GF-D8 (cell line): ENCODE measurements around the gene CST6.
"Not testable (repeated sequence)": the region's sequence is repeated elsewhere in the genome, so short reads cannot be mapped to it uniquely, and the experiment has no call there.

ENCODE experiments used
- DNase-seq: peaks from one replicate; lab custom pipeline; 2025; lab: John Stamatoyannopoulos, UW

Gene CST6

DNA sequence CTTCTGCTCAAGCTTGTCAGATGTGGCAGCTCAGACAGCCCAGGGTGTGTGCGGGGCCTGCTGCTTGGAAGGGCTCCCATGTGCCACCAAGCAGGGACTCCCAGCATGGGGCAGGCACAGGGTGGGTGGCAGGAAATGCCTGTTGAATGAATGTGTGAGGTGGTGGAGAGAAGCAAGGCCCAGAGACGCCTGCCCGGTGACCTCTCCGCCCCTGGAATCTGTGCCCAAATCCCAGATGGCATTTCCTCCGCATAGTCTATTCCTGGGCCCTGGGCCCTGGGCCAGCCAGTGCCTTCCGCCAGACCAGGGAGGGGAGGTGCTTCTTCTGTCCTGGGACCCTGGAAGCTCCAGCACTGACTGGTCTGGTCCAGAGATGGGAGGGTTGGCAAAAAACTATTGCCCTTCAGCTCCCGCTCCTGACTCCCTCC lies 3.7 kb downstream of the CST6 start:
- DNase-seq = no peak

DNA sequence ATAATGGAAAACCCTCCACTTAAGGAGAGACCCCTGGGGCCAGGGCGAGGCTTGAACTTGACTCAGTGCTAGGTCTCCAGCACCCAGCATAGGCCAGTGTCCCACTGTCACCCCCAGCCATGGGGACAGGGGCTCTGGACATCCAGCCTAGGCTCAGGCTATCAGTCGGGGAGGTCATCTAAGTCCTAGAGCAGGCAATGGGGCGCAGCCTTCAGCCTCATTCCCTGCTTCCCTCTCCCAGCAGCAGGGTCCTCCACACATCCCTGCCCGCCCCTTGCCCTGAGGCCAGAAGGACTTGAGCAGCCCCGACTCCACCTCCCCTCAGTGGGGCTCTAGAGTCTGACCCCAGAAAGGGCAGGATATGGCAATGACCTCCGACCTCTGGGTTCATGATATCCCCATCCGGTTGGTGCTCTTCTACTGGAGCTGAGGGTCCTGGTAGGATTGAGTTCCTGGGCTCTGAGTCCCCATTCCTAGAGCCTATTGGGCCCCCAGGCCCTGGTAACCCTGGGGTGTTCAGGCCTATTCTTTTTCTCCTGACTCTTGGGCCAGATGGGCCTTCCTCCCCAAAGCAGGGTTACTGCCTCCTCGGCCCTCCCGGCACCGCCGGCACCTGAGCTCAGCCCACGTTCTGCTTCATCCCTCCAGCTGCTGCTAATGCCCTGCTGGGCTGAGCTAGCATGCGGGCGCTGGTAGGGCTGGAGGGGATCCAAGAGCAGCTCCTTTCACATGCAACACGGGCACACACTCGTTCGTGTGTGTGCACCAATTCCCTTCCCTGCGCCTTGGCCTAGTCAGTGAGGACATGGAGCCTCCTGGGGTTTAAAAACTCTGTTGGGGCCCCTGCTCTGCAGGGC lies 4.4 kb downstream of the CST6 start:
- DNase-seq = no peak

DNA sequence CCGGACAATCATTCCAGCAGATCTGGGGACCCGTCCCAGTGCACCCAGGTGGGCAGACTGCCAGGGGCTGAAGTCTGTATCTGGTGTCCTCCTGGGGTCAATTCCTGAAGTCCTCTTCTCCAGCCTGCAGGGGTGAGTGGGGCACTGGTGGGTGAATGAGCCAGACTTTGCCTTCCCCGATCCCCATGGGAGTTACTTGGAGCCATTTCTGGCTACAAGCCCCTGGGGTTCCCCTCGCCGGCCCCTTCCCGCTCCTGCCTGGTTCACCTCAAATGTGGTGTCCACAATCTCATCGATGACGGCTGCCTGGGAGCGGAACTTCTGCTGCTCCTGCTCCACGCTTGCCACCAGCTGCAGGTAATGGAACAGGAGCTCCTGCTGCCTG lies 5.0 kb downstream of the CST6 start:
- DNase-seq = no peak

DNA sequence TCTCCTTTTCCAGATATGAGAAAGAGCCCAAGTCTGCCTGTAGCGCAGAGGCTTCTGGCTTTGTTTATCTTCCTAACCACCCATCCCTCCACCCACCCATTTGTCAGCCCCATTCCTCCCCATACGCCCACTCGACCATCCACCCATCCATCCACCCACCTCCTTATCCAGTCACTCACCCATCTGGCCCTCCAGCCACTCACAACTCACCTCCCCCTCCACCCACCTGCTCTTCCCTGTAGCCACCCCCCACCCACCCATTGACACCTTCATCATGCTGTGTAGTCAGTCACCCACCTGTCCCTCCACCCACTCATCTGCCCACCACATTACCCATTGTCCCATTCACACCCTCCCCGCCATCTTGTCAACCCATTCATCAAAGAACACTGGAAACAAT lies 5.5 kb downstream of the CST6 start:
- DNase-seq = no peak

DNA sequence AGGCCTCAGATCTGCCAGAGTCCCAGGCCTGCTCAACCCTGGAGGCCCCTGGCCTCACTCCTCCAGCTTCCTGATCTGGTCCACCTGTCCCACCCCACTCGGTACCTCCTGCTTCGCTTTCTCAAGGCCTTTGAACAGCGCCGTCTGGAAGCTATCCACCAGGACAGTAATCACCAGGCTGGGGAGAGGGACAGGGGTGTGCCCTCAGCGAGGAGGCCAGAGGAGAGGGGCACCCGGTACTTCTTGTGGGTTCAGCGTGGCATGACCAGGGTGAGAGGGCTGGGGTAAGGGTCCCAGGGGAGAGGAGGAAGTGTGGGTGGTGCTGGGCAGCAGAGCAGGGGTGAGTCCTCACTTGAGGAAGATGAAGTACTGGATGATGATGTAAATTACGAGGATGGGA lies 8.4 kb downstream of the CST6 start:
- DNase-seq = no peak

DNA sequence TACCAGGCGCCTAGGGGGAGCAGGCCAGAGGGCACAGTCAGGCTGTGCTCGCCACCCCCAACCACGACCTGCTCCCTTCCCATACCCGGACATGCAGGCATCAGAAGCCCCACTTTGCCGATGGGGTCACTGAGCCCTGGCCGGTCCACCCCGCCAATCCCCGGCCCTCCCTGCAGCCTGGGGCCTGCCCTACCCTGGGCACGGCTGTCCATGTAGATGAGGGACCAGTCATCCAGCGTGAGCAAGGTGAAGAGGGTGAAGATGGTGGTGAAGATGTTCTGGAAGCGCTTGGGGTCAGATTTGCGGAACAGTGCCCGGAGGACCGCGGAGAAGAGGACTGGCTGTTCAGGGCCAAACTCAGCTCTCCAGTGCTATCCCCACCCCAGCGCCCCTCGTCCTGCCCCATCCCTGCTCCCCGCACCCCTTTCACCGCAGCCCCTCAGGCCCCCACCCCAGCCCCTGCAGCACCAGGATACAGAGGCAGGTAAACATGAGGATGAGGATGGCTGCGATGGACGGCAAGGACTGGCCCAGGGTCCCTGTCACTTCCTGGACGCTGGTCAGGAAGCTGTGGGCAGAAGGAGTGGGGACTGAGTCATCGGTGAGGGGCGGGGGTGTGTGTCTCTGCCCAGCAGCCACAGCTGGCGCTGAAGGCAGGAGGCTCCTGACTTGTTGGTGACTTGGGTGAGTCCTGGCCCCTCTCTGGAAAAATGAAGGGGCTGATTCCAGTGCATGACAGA lies 9.0 kb downstream of the CST6 start:
- no peak for DNase-seq

DNA sequence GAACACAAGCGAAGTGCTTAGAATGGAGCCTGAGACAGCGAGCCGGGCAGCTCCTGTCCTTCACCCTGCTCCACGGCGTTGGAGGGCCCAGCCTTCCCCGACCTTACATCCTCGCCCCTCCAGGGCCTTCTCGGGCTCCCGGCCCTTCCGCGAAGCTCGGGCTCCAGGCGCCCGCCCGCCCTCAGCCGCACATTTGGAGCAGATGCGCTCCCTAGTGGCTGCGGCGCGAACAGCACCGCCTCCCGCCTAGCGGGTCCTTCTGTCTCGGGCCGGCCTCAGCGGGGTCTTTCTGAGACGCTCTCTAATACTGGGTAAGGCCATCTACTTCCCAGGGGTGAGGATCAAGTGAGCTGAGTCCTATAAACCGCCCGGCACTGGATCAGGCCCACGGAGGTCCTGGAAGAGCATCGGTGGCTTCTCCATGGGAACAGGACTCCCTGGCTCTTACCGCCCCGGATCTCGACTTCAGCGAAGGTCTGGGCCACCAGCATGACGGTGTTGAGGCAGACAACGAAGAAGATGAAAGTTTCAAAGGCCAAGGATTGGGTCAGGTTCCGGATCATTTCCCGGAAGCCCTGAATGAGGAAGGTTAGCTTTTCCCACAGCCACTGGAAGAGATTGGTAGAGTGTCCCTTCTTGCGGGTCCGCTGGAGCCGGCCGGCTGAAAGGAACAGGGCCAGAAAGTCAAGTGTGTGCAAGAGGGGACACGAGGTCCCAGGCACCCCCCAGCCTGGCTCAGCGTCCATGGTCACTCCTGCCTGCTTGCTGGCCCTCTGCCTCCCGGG lies 10.8 kb downstream of the CST6 start:
- no peak for DNase-seq

DNA sequence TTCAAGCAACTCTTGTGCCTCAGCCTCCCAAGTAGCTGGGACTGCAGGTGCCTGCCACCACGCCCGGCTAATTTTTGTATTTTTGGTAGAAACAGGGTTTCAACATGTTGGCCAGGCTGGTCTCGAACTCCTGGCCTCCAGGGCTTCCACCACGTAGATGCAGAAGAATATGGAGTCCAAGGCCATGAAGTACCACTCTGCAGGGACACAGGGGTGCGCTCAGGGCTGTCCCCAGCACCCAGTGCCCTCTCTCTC lies 11.3 kb downstream of the CST6 start:
- DNase-seq = not testable (repeated sequence)

DNA sequence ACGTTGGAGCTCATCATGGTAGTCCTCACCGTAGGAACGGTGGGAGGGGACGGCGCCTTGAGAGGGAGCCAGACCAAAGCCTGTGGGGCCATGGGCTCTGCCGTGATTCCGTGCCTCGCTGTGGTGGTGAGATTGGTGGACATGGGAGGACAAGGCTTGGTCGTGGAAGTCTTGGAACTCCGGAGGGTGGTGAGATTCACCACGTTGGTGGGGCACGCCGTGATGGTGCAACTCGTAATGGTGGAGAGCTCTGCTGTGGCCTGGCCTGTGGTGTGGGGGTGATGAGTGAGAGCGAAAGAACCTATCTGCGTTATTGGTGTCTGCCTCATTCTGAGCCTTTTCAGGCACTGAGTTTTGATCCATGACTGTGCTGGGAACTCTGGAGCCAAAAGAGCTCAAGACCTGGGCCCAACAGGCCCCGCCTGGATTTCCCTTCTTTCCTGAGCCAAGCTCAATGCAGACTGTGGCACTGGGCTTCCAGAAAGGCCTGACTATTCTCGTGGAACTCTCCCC lies 14.3 kb downstream of the CST6 start, which contains the start of gene CATSPER1:
TSS of gene CATSPER1 (minus strand) at position 463 of the 513 bp plus-strand sequence. CDS start at position 363, 100 bp downstream.
- DNase-seq = no peak

DNA sequence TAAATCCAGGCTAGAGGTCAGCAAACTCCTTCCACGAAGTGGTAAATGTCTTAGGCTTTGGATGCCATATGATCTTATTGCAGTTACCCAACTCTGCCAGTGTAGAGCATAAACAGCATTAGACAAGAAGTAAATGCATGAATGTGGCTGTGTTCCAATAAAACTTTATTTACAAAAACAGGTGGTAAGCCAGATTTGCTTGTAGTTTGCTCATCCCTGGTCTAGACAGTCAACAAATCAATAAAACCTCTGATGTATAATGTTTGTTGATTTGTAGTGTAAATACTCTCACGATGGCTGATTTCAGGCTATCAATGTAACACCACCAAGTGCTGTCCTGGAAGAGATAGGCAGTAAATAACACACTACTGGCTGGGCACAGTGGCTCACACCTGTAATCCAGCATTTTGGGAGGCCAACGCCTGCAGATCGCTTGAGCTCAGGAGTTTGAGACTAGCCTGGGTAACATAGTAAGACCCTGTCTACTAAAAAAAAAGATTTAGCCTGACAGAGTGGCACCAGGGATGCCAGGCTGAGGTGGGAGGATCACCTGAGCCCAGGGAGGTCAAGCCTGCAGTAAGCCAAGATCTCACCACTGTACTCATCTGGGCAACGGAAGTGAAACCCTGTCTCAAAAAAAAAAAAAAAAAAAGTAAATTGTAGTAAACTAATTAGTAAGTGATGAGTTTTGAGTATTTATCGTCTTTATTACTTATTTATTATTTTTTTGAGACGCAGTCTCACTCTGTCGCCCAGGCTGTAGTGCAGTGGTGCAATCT lies 21.3 kb downstream of the CST6 start:
- DNase-seq = no peak

DNA sequence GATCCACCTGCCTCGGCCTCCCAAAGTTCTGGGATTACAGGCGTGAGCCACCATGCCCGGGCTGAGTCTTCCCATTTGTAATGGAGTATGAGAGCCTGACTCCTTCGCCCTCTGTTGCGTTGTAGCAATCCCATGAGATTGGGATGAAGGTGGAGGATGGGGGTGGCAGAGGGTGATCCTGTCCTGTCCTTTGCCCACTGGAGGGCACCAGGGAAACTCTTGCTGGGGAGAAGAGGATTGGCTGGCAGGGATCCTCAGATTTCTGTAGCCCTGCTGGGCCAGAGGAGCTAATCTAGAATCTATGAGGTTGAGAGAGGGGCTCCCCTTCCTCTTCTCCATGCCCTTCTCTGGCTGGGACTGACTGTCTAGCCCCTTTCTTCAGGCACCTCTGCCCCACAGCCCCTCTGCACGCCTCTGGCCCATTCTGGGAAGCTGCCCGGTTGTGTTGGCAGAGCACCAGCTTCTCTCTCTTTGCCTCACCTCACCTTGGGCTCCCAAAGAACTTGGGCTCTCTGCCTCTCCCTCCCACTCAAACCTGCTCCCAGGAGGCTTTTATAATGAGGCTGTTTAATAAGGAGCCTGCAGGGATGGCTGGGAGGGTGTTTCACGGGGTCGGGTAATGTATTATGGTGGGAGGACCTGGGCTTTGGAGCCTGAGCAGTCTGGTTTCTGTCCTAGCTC lies 24.0 kb downstream of the CST6 start:
- DNase-seq = no peak

DNA sequence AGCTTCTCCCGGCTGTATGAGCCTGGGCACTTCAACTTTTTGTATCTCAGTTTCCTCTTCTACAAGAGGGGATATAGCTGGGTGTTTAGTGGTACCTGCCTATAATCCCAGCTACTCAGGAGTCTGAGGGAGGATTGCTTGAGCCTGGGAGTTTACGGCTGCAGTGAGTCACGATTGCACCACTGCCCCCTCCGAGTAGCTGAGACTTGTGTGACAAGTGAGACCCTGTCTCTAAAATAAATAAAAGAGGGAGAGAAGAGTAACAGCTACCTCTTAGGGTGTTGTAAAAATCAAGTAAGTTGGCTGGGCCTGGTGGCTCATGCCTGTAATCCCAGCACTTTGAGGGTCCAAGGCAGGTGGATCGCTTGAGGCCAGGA lies 24.5 kb downstream of the CST6 start:
- no peak for DNase-seq

DNA sequence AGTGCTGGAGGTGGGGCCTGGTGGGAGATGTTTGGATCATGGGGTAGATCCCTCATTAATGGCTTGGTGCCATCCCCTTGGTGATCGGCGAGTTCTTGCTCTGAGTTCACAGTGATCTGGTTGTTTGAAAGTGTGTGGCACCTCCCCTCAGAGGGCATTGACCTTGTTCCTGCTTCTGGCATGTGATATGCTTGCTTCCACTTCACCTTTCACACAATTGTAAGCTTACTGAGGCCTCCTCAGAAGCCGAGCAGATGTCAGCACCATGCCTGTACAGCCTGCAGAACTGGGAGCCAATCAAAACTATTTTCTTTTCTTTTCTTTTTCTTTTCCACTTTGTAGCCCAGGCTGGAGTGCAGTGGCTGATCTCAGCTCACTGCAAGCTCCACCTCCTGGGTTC lies 25.5 kb downstream of the CST6 start:
- no peak for DNase-seq

DNA sequence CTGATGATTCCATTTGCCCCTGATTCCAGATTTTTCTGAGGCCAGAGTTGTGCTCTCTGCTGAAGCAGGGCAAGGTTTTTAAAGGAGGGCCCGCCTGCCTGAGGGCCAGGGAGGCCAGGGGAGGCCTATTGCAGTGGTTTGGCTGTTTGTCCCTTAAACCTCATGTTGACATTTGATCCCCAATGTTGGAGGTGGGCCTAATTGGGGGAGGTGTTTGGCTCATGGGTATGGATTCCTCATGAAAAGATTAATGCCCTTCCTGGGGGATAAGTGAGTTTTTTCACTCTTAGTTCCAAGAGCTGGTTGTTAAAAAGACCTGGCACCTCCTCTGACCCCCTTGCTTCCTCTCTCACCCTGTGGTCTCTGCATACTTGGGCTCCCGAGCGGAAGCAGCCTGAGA lies 28.0 kb downstream of the CST6 start:
- DNase-seq = no peak

DNA sequence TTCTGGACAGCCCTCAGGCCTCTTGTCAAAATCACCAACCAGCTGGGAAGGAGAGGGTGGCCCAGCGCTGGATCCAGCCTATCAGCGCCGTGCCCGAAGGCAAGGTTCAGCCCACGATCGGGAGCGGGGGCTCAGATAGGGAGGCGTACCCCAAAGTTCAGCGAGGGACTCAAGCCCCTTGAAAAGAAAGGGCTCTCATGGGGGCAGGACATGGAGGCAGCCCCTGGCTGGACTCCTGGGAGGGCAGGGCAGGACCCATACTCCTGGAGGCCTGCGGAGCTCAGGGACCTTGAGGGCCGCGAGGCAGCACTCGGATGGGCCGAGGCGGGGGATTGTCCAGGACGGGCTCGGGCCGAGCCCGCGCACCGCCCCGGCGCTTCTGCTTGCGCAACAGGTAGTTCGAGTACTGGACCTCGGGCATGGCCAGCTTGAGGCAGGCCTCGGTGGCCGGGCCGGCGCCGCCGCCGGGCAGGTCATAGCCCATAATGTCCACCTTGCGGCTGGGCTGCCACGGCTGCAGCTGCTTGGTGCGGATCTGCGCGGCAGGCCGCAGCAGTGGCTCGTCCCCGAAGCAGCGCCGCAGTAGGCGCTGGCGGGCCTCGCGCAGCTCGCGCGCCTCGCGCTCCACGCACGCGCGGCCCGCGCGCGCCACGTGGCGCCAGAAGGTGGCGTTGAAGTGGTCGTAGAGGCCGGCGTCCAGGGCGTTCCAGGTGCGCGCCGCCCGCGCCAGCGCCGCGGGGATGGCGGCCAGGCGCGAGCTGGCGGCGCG lies 30.6 kb downstream of the CST6 start:
- DNase-seq = no peak

DNA sequence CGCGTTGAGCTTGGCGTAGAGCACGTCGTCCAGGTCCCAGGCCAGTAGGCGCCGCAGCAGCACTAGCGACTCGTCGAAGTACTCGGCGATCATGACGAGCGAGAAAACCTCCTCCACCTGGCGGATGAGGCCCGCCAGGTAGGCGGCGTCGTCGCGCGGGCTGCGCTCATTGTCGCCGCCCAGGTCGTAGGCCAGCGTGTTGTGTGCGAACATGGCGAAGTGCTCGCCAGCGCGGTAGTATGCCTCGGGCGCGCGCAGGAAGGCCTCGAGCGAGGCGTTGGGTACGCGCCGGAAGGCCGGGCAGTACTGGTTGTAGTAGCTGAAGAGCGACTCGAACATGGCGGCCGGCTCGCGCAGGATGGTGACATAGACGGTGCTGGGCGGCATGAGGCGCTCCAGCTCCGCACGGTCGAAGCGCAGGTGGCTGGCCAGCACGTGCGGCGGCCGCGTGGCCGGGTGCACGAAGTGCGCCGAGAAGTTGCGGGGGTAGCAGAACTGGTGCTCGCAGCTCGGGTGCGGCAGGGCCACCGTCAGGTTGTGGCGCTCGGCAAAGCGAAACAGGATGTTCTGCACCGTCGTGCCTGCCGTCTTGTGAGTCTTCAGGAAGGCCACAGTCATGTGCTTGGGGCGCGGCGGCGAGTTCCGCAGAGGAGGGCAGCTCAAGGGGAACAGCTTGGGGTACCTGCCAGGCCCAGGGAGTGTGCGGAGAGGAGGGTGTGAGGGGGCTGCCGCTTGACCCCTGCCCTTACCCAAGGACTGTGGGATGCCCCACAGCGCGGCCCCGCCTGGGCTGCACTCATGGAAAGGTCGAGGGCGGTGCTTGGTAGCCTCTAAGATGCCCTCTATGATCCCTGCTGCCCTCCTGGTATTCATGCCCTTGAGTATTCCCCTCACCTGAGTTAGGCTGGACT lies 31.4 kb downstream of the CST6 start:
- DNase-seq = no peak

DNA sequence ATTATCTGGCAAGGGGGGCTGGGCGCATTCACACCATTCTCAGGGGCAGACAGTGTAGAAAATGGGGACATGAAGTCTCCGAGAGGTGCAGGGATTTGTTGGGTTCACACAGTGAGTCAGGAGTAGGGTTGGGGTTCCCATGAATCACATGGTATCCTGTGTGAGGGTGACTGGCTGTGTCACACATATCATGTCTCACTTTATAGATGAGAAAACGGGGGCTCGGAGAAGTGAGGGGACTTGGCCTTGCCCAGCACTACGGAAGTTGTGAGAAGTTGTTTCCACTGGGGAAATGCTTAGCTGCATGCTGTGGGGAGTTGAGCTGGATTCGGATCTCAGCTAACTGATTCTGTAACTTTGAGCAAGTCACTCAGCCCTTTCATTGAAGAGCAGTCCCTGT lies 32.9 kb downstream of the CST6 start:
- DNase-seq = no peak

DNA sequence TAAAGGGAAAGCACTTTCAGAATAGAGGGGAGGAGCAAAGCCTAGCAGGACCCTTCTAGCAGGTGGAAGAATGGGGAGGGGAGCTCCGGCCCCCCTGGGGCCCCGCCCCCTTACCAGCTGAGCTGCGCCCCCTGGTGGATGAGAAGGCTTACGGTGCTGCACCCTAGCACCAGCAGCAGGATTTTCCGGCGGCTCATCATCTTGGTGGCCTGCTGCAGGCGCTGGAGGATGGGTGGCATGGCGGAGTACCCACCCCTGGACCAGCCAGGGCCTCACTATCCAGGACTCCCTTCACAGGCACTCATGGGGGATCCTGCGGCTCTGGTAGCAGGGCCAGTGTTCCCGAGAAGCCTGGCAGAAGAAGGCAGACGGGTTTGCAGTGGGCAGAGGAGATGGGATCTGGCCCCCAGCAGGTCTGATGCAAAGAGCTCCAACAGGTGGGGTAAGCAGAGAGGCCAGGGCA lies 33.4 kb downstream of the CST6 start:
- peak; percentile 24 for DNase-seq

DNA sequence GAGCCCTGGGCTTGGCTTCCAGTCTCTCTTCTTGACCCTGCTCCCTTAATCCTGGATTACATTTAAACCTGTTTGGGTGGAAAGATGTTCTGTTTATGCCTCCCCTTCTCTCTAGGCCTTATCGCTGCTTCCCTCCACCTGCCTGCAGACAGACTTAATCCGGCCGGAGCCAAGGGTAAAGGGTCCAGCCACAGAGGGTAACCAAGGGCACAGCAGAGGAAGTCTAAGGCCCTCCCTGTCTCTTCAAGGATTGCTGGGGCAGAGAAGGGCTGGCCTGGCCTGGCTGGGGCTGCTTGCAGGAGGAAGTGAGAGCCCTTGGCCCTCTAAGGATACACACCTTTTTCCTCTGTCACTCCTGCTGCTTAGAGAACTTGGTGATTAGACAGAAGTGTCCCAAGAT lies 35.1 kb downstream of the CST6 start:
- no peak for DNase-seq
